PC-3 (cell line): ENCODE data around the gene SAA1. TPM values are rescaled to one million over a fixed set of nuclear protein-coding genes. Genes with fewer than 3 reads are reported as not detected.

Source experiments
- ATAC-seq: fragments of 200-7000 bp; cut with Tn5 transposase; 2 replicates; pipeline ENCODE4 v1.9.1; 2020; ENCODE audit warnings: mild to moderate bottlenecking, moderate library complexity
- BruUV-seq: library from RNA; stranded (reverse); fragments of 400-500 nt; replicated peaks from 2 replicates; lab custom pipeline; 2021; lab: Mats Ljungman, UMichigan
- CTCF ChIA-PET: fragments of 300-600 bp; sonication (Branson Sonifier 250); formaldehyde crosslinking; loops from one replicate; lab custom pipeline; 2022; ENCODE audit warnings: antibody characterized with exemption; lab: Charles Lee
- POLR2A ChIA-PET: fragments of 300-600 bp; sonication (Branson Sonifier 250); formaldehyde crosslinking; loops from one replicate; lab custom pipeline; 2022; ENCODE audit warnings: antibody characterized with exemption; ENCODE audit not compliant: unreplicated experiment; lab: Charles Lee
- DNase-seq: peaks from one replicate; pipeline ENCODE4 v3.0.0-alpha.2; 2015
- H2AFZ ChIP-seq: fragments of 300-600 bp; sonication (generic); 2 replicates; pipeline ENCODE4 v1.6.0; 2016; ENCODE audit warnings: antibody characterized with exemption, low read length
- H3F3A ChIP-seq: fragments of 300-600 bp; sonication (generic); one replicate; pipeline ENCODE4 v1.6.0; 2017; ENCODE audit warnings: antibody characterized with exemption, low read length, control low read depth, mild to moderate bottlenecking; ENCODE audit not compliant: unreplicated experiment
- H3K27ac ChIP-seq: fragments of 300-600 bp; sonication (generic); 2 replicates; pipeline ENCODE4 v1.5.1; 2016; ENCODE audit warnings: mild to moderate bottlenecking, low read length
- H3K27me3 ChIP-seq: fragments of 300-600 bp; sonication (generic); 2 replicates; pipeline ENCODE4 v1.6.1; 2016; ENCODE audit warnings: low read length, mixed read lengths
- H3K36me3 ChIP-seq: fragments of 300-600 bp; sonication (generic); 2 replicates; pipeline ENCODE4 v1.6.1; 2016; ENCODE audit warnings: low read depth, mixed run types, low read length, mixed read lengths
- H3K4me1 ChIP-seq: fragments of 300-600 bp; sonication (generic); 2 replicates; pipeline ENCODE4 v1.5.1; 2016; ENCODE audit warnings: low read length; ENCODE audit not compliant: insufficient read depth
- H3K4me2 ChIP-seq: fragments of 300-600 bp; sonication (generic); 2 replicates; pipeline ENCODE4 v1.6.0; 2016; ENCODE audit warnings: low read length
- H3K4me3 ChIP-seq: fragments of 300-600 bp; sonication (generic); 2 replicates; pipeline ENCODE4 v1.5.1; 2016; ENCODE audit warnings: mild to moderate bottlenecking, low read length, mixed read lengths
- H3K79me2 ChIP-seq: fragments of 300-600 bp; sonication (generic); 2 replicates; pipeline ENCODE4 v1.6.1; 2017; ENCODE audit warnings: low read length, mixed read lengths
- H3K9ac ChIP-seq: fragments of 300-600 bp; sonication (generic); 2 replicates; pipeline ENCODE4 v1.6.0; 2016; ENCODE audit warnings: mild to moderate bottlenecking, low read length
- H3K9me2 ChIP-seq: fragments of 300-600 bp; sonication (generic); replicated peaks from 2 replicates; pipeline ENCODE4 v1.6.1; 2016; ENCODE audit warnings: mixed run types, low read length, mixed read lengths
- H3K9me3 ChIP-seq: fragments of 300-600 bp; sonication (generic); 2 replicates; pipeline ENCODE4 v1.6.1; 2016; ENCODE audit warnings: low read length, mixed read lengths
- H4K20me1 ChIP-seq: fragments of 300-600 bp; sonication (generic); 2 replicates; pipeline ENCODE4 v1.6.1; 2016; ENCODE audit warnings: low read length, mixed read lengths
- CTCF ChIP-seq: fragments of 300-600 bp; sonication (generic); conservative IDR thresholded peaks from 2 replicates; pipeline ENCODE4 v1.5.1; 2017; ENCODE audit warnings: antibody characterized with exemption, low read depth, mild to moderate bottlenecking, low read length
- EZH2 ChIP-seq: fragments of 300-600 bp; sonication (generic); IDR thresholded peaks from one replicate; pipeline ENCODE4 v1.6.1; 2017; ENCODE audit warnings: antibody characterized with exemption, mild to moderate bottlenecking, low read length; ENCODE audit not compliant: unreplicated experiment
- EZH2phosphoT487 ChIP-seq: fragments of 300-600 bp; sonication (generic); IDR thresholded peaks from 2 replicates; pipeline ENCODE4 v1.6.1; 2018; ENCODE audit warnings: mild to moderate bottlenecking, antibody characterized with exemption, low read length, borderline replicate concordance
- intact Hi-C: fragments of 100-400 bp; cut with micrococcal nuclease; formaldehyde crosslinking; loops from 2 replicates; pipeline ENCODE4 v1.9.0; 2023
- total RNA-seq: library from RNA; depleted of rRNA; stranded (reverse); fragments of >200 nt; gene quantifications from 2 replicates; pipeline ENCODE4 v1.2.3, GENCODE V29; 2014

The SAA1 gene
- total RNA-seq, 1 experiment from 2014 or later = not detected

DNA sequence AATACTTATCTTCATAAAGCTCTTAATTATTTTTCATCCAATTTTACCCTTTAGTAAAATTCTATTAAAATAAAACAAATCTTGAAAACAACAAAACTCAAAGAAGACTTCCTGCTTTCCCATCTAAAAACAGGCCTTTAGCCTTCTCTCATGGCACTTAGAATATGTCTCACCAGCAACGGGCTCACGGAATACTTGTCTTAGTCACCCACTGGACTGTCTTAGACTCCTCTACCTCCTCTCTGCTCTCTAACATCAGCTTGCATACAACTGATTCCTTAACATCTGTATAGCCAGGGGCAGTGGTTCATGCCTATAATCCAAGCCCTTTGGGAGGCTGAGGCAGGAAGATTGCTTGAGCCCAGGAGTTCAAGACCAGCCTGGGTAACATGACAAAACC is 42.2 kb downstream of the SAA1 start:
- Histone ChIP-seq H3K9me3 (no peaks in the 10 kb centered on the region), H2AFZ (no peak overlapping the region), H3K9ac (no peak overlapping the region), H3K27me3 (no peaks in the 10 kb centered on the region), H3F3A (no peaks in the 10 kb centered on the region), H3K79me2 (0 out of 2 replicates have a peak, but pooled peaks cover 2% of the 10 kb centered on the region), H3K27ac (no peak overlapping the region), H3K4me2 (no peak overlapping the region), H3K36me3 (peaks cover 8% of the 10 kb centered on the region; the same call in 1 of the 2 replicates), H3K4me1 (no peaks in the 10 kb centered on the region), H3K9me2 (no peaks in the 10 kb centered on the region), H3K4me3 (no peak overlapping the region), H4K20me1 (no peaks in the 10 kb centered on the region)
- BruUV-seq = no TSS peak
- TF ChIP-seq EZH2phosphoT487 (no peak), EZH2 (no peak), CTCF (no peak)
- DNase-seq = no peak
- intact Hi-C loops = no loop called here
- CTCF ChIA-PET = no interaction called here
- no peak for ATAC-seq
- POLR2A ChIA-PET = no interaction called here

DNA sequence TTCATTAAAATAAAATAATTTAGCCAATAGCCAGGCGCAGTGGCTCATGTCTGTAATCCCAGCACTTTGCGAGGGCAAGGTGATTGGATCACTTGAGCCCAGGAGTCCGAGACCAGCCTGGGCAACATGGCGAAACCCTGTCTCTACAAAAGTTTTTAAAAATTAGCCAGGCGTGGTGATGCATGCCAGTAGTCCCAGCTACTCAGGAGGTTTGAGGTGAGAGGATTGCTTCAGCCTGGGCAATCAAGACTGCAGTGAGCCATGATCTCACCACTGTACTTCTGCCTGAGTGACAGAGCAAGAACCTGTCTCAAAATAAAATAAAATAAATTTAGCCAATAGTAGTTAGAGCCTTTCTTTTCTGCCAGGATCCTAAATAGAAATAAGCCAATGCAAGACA is 43.6 kb downstream of the SAA1 start:
- Histone ChIP-seq H3K27ac (no peak overlapping the region), H3K4me2 (no peak overlapping the region), H3K9ac (no peak overlapping the region), H3K79me2 (0 out of 2 replicates have a peak, but pooled peaks cover 6% of the 10 kb centered on the region), H3K9me2 (no peaks in the 10 kb centered on the region), H4K20me1 (no peaks in the 10 kb centered on the region), H2AFZ (no peak overlapping the region), H3K36me3 (peaks cover 5% of the 10 kb centered on the region; the same call in 1 of the 2 replicates), H3F3A (no peaks in the 10 kb centered on the region), H3K4me1 (no peaks in the 10 kb centered on the region), H3K9me3 (no peaks in the 10 kb centered on the region), H3K27me3 (no peaks in the 10 kb centered on the region), H3K4me3 (no peak overlapping the region)
- ChIA-PET POLR2A (no interaction called here), CTCF (no interaction called here)
- DNase-seq (no peak), ATAC-seq (no peak)
- BruUV-seq = no TSS peak
- intact Hi-C loops = no loop called here
- no peak for TF ChIP-seq CTCF
- TF ChIP-seq EZH2 = no peak
- no peak for TF ChIP-seq EZH2phosphoT487

- Histone ChIP-seq H3K36me3 (peaks cover 4% of the 10 kb centered on the region; the same call in 1 of the 2 replicates), H3K9ac (no peak overlapping the region), H2AFZ (no peak overlapping the region), H3K9me2 (no peaks in the 10 kb centered on the region), H3K9me3 (no peaks in the 10 kb centered on the region), H3K79me2 (0 out of 2 replicates have a peak, but pooled peaks cover 15% of the 10 kb centered on the region), H3K4me2 (no peak overlapping the region), H3K4me3 (no peak overlapping the region), H3K27ac (no peak overlapping the region), H3K4me1 (no peaks in the 10 kb centered on the region), H4K20me1 (no peaks in the 10 kb centered on the region), H3F3A (no peaks in the 10 kb centered on the region), H3K27me3 (no peaks in the 10 kb centered on the region)
- POLR2A ChIA-PET = interaction anchor here (0.6 kb wide), 1 partner anchor 91 kb away, joined by 14 read pairs; no protein-coding TSS in a partner anchor
- ATAC-seq (no peak), DNase-seq (no peak)
- CTCF ChIA-PET = no interaction called here
- BruUV-seq = no TSS peak
- TF ChIP-seq EZH2 (no peak), EZH2phosphoT487 (no peak)
- intact Hi-C loops = no loop called here
These were observed 44.8 kb downstream of the SAA1 start for GRCh38 chr11:18310800-18311340.
